IMR-90 (cell line): ENCODE data around the gene DUSP12.

Experiments
- BHLHE40 ChIP-seq: fragments of 150-350 bp; IDR thresholded peaks from 2 replicates; pipeline ENCODE4 v1.6.1; 2016; ENCODE audit warnings: mild to moderate bottlenecking, low read depth, low read length
- CEBPB ChIP-seq: IDR thresholded peaks from 2 replicates; pipeline ENCODE4 v1.6.1; 2012; ENCODE audit warnings: low read depth, low read length, improper control_type of control experiment
- CTCF ChIP-seq: conservative IDR thresholded peaks from 2 replicates; pipeline ENCODE4 v1.5.1; 2012; ENCODE audit warnings: mild to moderate bottlenecking, low read depth, low read length, improper control_type of control experiment
- ELK1 ChIP-seq: fragments of 150-350 bp; IDR thresholded peaks from 2 replicates; pipeline ENCODE4 v1.6.1; 2016; ENCODE audit warnings: low read depth, mild to moderate bottlenecking, low read length, moderate library complexity, borderline replicate concordance
- FOS ChIP-seq: fragments of 150-350 bp; IDR thresholded peaks from 2 replicates; pipeline ENCODE4 v1.6.1; 2016; ENCODE audit warnings: low read depth, low read length
- MAFK ChIP-seq: IDR thresholded peaks from 2 replicates; pipeline ENCODE4 v1.6.1; 2012; ENCODE audit warnings: low read depth, low read length, improper control_type of control experiment
- NFE2L2 ChIP-seq: fragments of 150-350 bp; IDR thresholded peaks from 2 replicates; pipeline ENCODE4 v1.6.1; 2016; ENCODE audit warnings: low read depth, mild to moderate bottlenecking, low read length
- POLR2A ChIP-seq: IDR thresholded peaks from 2 replicates; pipeline ENCODE4 v1.6.1; 2012; ENCODE audit warnings: mild to moderate bottlenecking, low read depth, low read length
- RFX5 ChIP-seq: IDR thresholded peaks from 2 replicates; pipeline ENCODE4 v1.8.0; 2012; ENCODE audit warnings: low read depth, mild to moderate bottlenecking, low read length, moderate library complexity
- SMC3 ChIP-seq: fragments of 150-350 bp; IDR thresholded peaks from 2 replicates; pipeline ENCODE4 v1.6.1; 2016; ENCODE audit warnings: low read depth, mild to moderate bottlenecking, antibody characterized with exemption, low read length, moderate library complexity
- USF2 ChIP-seq: fragments of 150-350 bp; IDR thresholded peaks from 2 replicates; pipeline ENCODE4 v1.6.1; 2017; ENCODE audit warnings: mild to moderate bottlenecking, antibody characterized with exemption, low read length, low read depth

- no peak for TF ChIP-seq CEBPB
- TF ChIP-seq CTCF = no peak
- no peak for TF ChIP-seq NFE2L2
- no peak for TF ChIP-seq USF2
- TF ChIP-seq FOS = no peak
- TF ChIP-seq ELK1 = no peak
- no peak for TF ChIP-seq POLR2A
- no peak for TF ChIP-seq MAFK
- TF ChIP-seq RFX5 = no peak
- no peak for TF ChIP-seq SMC3
- no peak for TF ChIP-seq BHLHE40
Measured at GRCh38 chr1:161740921-161741320, 8.7 kb upstream of the DUSP12 start.
